GM04503 (cell line): Measurements from ENCODE around the gene BSDC1.

Experiments used
- DNase-seq: peaks from one replicate; pipeline ENCODE4 v3.0.0-alpha.2; 2012; ENCODE audit warnings: low read depth

Gene BSDC1

DNA sequence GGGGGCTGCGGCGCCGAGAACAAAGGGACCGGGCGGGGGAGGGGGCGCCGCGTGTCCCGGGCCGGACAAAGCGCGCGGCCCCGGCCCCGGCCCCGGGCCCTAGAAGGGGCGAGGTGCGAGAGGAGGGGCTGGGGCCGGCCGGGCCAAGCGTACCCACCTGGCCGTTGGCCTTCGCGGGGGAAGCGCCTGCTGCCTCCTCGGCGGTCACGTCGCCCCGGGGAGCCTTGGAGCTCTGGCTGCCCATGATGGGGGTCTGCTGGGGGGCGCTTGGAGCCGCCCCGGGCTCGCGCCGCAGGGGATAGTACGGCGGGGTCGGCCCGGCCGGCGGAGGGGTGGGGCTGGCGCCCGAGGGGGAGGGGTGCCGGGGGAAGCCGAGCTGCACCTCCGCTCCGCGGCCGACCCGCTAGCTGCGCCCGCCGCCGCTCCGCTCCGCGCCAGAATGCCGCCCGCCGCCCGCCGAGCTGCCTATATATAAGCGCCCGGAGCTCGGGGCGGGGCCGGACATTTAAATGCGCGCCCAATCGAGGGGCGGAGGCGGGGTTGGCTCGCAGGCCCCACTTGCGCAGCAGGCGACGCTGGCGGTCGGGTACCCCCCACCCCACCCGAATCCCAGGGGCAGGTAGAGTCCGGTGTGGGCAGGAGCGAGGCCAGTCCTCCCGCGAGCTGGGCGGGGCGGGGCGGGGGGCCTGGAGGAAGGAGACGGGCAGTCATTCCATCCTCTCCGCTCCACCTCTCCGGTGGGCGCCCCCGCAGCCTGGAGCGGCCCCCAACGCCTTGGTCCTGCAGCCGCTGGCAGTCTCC is 58.3 kb downstream of the BSDC1 start, which contains the start of gene MARCKSL1:
Gene MARCKSL1, minus strand, starts transcription at position 444 of the 801 bp plus-strand sequence. Its CDS starts 200 bp downstream, at position 244.
- DNase-seq: no peak

DNA sequence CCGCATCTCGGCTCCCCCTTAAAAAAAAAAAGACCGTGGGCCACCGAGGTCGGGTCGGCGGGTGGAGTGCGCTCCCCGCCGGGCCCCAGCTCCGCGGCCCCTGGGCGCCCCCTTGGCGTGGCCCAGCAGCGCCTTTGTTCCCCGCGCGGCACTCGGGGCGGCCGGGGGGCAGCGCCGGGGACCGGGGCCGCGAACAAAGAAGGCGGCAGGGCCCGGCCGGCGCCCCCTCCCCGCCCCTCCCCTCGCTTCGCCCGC is 58.8 kb downstream of the BSDC1 start:
- no peak for DNase-seq

DNA sequence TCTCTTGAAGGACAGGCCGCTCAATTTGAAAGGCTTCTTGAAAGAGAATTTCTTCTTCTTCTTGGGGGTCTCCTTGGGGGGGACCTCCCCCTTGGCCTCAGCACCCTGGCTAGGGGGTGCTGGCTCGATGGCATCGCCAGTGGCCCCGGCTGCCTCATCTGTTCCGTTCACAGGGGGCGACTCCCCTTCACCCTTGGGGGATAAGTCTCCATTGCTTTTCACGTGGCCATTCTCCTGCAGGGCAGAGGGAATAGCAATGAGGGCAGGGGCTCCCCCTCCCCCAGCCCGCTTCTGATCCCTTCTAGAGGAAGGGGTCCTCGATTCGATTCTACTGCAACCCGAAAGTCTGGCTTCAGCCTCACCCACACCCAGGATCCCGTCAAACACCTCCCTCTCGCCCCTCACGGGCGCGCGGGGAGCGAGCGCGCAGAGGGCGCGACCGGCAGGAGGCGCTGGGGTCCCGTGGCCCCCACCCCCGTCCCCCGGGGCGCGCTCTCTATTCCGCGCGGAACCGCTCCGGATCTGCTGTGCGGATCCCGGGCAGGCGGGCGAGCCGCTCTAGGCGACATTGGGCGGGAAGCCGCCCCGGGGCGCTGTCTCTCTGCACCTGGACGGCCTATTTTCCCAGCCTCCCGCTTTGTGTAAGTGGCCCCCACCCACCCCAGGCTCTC is 59.2 kb downstream of the BSDC1 start:
- DNase-seq: no peak

DNA sequence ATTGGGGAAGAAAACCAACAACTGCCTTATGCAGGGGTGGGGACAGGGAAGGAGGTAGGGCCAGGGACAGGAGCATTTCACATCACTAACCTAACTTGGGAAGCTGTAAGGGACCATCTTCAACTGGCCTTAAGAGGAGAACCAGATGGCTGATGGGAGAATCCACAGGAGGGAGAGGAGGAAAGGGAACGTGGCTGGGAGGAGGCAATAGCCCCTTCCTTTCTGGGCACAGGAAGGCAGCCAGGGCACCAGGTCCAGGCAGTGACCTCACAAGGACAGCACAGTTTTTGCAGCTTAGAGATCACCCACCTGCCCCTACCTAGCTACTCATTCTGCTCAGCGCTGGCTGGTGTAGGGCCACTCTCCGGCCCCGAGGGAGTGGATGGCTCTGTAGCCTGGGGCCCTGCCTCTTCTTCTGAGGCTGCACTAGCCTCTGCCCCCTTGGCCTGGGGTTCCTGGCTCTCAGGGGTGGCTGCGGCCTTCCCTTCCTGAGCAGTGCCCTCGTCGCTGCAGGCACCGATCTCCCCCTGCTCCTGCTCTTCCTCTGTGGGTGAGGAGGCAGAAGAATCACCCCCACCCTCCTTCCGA is 59.9 kb downstream of the BSDC1 start:
- DNase-seq: no peak

DNA sequence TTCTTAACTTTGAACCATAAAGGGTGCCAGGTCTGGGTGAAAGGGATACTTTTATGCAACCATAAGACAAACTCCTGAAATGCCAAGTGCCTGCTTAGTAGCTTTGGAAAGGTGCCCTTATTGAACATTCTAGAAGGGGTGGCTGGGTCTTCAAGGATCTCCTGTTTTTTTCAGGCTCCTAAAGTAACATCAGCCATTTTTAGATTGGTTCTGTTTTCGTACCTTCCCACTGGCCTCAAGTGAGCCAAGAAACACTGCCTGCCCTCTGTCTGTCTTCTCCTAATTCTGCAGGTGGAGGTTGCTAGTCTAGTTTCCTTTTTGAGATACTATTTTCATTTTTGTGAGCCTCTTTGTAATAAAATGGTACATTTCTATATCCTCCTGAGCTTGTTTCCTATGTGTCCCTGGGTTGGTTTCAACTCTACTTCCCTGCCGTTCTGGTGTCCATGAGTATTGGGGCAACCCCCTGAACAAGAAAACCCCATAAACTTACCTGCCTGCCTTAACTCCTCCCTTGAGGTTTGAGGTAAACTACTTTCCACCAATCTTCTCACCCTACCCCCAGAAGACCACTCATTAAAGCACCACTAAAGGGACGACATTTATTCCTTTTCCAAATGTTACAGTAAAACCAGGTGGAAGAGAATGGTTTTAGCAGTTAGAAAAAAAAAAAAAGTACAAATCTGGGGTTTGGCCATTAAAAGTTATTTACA is 60.8 kb downstream of the BSDC1 start:
- no peak for DNase-seq

DNA sequence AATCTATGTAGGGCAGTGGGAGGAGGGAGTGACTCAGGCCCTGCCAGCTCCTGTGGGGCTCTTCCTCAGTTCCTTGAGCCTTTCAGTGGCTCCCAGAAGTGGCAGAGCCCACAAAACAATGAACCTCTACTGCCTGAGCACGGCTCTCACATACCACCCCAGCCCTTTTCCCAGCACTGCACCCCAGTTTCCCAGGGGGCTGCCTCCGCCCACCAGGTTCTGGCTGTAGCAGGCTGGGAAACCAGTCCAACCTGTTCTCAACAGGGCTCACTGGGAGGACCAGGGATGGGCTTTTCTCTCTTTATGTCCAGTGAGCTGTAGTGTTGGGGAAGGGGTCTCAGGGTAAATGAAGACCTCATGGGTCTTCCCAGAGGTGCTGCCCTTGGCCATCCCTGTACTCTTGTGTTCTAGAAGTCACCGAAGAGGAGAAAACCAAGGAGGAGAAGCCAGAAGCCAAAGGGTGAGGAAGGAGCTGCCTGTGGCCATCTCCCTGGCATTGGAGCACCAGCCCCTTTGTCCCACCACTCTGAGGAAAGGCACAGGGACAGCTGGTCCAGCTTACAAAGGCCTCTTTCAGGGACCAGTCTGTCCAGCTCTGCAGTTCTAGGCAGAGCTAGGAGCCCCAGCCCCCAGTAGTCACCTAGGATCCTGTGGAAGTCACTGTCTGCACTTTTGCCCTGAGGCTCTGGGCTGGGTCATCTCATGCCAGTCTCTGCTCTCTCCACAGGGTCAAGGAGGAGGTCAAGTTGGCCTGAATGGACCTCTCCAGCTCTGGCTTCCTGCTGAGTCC is 61.8 kb downstream of the BSDC1 start:
- DNase-seq: no peak

DNA sequence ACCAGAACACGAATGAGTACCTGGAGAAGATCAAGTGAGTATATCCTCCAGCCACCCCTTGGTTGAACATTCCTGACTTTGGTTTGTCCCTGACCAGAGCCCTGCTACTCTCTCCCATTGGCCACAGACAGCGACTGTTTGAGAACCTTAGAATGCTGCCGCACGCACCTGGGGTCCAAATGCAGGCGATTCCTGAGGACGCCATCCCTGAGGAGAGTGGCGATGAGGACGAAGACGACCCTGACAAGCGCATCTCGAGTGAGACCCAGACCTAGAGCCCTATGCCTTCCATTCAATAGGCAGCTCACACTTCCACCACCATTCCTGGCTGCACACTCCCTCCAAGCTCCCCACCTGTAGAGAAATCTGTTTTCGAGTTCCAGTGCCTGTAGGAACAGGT is 62.7 kb downstream of the BSDC1 start:
- DNase-seq: no peak

DNA sequence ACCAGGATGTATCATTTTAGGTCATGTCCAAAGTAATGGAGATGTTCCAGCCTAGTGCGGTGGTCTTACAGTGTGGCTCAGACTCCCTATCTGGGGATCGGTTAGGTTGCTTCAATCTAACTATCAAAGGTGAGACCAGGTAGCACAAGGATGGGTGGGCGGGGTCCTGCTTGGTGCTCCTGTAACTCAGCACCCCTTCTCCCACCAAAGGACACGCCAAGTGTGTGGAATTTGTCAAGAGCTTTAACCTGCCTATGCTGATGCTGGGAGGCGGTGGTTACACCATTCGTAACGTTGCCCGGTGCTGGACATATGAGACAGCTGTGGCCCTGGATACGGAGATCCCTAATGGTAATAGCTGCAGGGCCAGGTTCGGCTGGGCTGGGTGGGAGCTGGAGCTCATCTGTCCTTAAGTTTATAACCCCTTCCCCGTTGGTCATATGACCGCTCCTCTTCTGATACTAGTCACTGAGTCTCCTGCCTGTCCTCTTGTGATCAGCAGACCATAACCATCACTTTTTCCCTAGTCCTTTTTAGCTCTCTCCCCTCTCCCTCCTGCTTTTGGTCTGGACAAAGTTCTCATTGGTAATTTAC is 63.6 kb downstream of the BSDC1 start:
- no peak for DNase-seq

DNA sequence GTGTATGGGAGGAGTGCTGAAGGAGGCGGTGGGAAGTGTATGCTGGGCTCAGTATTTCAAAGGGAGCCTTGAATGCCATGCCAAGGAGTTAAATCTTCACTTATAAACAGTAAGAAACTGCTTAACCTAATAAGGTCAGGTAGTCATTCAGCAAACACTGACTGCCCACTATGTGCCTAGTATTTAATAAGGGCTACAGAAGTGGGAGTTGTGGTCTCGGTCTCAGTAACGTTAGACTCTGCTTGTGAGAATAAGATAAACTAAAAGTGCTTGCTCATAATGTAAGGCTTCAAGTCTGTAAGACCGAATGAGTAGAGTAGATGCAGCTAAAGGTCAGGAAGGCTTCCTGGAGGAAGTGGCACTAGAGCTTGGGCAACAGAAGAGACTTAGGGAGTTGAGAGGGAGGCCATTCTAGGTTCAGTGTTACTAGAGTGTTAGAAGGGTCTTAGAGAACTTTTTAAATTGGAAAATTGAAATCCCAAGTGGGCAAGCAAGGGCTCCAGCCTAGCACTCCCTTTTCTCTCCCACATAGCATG is 64.2 kb downstream of the BSDC1 start:
- no peak for DNase-seq

DNA sequence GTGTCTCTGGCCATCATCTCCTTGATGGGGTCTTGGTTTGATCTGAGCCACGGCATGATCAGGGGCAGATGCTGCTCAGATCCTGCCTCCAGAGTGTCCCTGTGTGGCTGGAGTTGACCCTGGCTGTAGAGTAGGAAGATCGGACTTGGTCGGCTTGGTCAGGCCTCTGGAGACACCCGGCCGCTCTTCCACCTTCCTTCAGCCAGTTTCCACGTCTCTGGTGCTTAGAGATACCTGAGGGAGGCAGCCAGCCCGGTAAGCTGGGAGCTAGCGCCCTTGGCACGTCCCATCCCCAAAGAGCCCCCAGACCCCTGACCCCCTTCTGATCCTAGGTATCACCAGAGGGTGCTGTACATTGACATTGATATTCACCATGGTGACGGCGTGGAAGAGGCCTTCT is 67.0 kb downstream of the BSDC1 start:
- no peak for DNase-seq

DNA sequence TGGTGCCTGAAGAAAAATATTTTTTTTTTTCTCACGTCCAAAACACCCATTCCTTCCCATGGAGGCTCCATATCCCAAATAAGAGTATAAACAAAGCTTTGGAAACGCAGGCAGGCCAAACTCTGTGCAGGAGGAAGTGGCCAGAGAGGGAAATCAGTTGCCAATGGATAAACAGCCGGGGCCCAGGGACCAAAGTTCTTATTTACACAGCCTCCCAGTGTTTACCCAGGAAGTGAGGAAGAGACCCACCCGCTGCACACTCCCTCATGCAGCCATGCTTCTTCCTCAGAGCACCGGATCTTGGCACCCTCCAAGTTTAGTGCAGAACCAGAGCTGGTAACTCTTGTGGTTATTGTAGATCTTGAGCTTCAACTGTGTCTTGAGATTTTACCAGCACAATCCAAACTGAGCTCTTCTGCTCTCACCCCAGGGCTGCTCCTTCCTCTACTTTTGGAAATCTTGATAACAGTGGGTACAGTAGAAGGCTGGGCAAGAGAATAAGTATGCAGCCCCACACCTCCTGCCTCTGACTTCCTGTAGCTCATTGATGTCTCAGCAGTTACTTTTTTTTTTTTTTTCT is 72.4 kb downstream of the BSDC1 start:
- no peak for DNase-seq

DNA sequence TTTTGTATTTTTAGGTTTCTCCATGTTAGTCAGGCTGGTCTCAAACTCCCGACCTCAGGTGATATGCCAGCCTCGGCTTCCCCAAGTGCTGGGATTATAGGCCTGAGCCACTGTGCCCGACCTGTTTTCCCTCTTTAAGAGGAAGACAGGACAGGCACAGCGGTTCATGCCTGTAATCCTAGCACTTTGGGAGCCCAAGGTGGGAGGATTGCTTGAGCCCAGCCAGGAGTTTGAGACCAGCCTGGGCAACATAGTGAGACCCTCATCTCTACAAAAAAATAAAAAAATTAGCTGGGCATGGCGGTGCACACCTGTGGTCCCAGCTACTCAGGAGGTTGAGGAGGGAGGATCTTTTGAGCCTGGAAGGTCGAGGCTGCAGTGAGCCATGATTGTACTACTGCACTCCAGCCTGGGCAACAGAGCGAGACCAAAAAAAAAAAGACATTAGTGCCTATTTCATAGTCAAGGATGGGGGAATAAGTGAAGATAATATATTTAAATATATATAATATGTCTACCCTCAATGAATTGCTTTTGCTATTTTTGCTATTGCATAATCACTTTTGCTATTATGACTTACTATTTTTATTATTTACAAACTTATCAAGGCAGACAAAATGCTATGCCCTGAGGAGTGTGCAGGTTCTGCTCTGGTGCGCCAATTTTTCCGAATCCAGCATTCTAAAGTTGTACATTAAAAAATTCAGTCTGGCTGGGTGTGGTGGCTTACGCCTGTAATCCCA is 75.9 kb downstream of the BSDC1 start:
- no peak for DNase-seq

DNA sequence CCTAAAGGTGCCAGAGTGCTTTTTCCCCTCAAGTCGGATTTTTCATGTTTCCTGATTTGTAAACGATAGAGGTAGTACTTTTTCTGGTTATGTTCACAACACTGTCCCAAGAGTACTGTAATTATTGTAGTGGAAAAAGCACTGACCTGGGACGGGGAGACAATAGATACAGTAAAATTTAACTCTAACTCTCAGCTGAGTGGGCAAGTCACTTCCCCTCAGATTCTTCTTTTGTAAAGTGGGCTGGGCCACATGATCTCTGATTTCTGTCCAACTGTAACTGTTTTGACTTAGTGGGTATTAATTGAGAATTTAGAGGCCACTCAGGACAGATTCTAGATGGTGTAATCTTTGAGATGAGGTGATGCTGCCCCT is 77.4 kb downstream of the BSDC1 start:
- DNase-seq: no peak
